Peyer's patch (tissue), 4 donors: Measurements from ENCODE around the gene TMEM120A.
"Not testable (repeated sequence)": the region's sequence is repeated elsewhere in the genome, so short reads cannot be mapped to it uniquely, and the experiment has no call there.

Experiments used
- CTCF ChIP-seq, 6 experiments: fragments of 450-650 bp in 4 of 6; fragments of 200-600 bp in 2 of 6; sonication (generic) in 1 of 6; IDR thresholded peaks; one replicate each; pipeline ENCODE4 v1.5.1; 2017 to 2019; ENCODE audit warnings: antibody characterized with exemption in 6 of 6, mild to moderate bottlenecking in 3 of 6, moderate library complexity in 1 of 6
- POLR2A ChIP-seq, 2 donors: fragments of 450-650 bp; IDR thresholded peaks; one replicate each; pipeline ENCODE4 v1.5.1; 2017; ENCODE audit warnings: antibody characterized with exemption in 2 of 2, mild to moderate bottlenecking in 2 of 2, moderate library complexity in 2 of 2

- not testable (repeated sequence) for TF ChIP-seq POLR2A, CTCF (IDR thresholded peaks at IDR 0.05)
Measured at GRCh38 chr7:76005004-76005403, 10.6 kb upstream of the TMEM120A start.
